ENCODE data around the gene SCNN1A.

Gene SCNN1A

GRCh38 chr12:6337958-6338433 is 37.4 kb downstream of the SCNN1A start:
- ATAC-seq, result no peak
- TF ChIP-seq ZNF8 (CRISPR knock-in tag; IDR thresholded peaks at IDR 0.05), result no peak
- no peak for TF ChIP-seq ZNF565 (CRISPR knock-in tag; conservative IDR thresholded peaks at IDR 0.05; ENCODE audit: low read depth)
- TF ChIP-seq TSHZ2 (CRISPR knock-in tag; IDR thresholded peaks at IDR 0.05), result no peak
- TF ChIP-seq ISL1 (CRISPR knock-in tag; IDR thresholded peaks at IDR 0.05), result no peak
- no peak for TF ChIP-seq ZC3H10 (CRISPR knock-in tag; IDR thresholded peaks at IDR 0.05)
- no peak for TF ChIP-seq ZFP30 (CRISPR knock-in tag; IDR thresholded peaks at IDR 0.05)
- no peak for TF ChIP-seq PPARA (CRISPR knock-in tag; IDR thresholded peaks at IDR 0.05; ENCODE audit: borderline replicate concordance)
- no peak for TF ChIP-seq RARB (CRISPR knock-in tag; IDR thresholded peaks at IDR 0.05)
- no peak for TF ChIP-seq CREB5 (CRISPR knock-in tag; IDR thresholded peaks at IDR 0.05; ENCODE audit: low read depth)
- TF ChIP-seq CSRNP3 (CRISPR knock-in tag; IDR thresholded peaks at IDR 0.05), result no peak
- no peak for TF ChIP-seq CSDC2 (CRISPR knock-in tag; IDR thresholded peaks at IDR 0.05)
- no peak for TF ChIP-seq TCF4 (CRISPR knock-in tag; IDR thresholded peaks at IDR 0.05; ENCODE audit: borderline replicate concordance)
- no peak for TF ChIP-seq OSR1 (CRISPR knock-in tag; IDR thresholded peaks at IDR 0.05)
- TF ChIP-seq PATZ1 (CRISPR knock-in tag; IDR thresholded peaks at IDR 0.05; ENCODE audit: borderline replicate concordance), result no peak
- no peak for TF ChIP-seq ARNTL (CRISPR knock-in tag; IDR thresholded peaks at IDR 0.05; ENCODE audit: borderline replicate concordance, low read depth)

- peak; percentile 0; the same call in 1 of the 3 replicates for ATAC-seq
- TF ChIP-seq RARB (CRISPR knock-in tag; IDR thresholded peaks at IDR 0.05), result no peak
- TF ChIP-seq ZFP3 (CRISPR knock-in tag; IDR thresholded peaks at IDR 0.05), result 0 out of 2 replicates have a peak, but pooled peaks have one; percentile 25
Measured at GRCh38 chr12:6336889-6337853, 38.2 kb downstream of the SCNN1A start.

GRCh38 chr12:6336079-6336888 is 39.1 kb downstream of the SCNN1A start:
- peak; percentile 81 for ATAC-seq
- TF ChIP-seq SNAI2 (CRISPR knock-in tag; IDR thresholded peaks at IDR 0.05) (no peak), TCF4 (CRISPR knock-in tag; IDR thresholded peaks at IDR 0.05; ENCODE audit: borderline replicate concordance) (no peak), ISL1 (CRISPR knock-in tag; IDR thresholded peaks at IDR 0.05) (no peak), TOX (CRISPR knock-in tag; IDR thresholded peaks at IDR 0.05; ENCODE audit: borderline replicate concordance) (no peak), TSHZ2 (CRISPR knock-in tag; IDR thresholded peaks at IDR 0.05) (no peak), BACH2 (CRISPR knock-in tag; IDR thresholded peaks at IDR 0.05; ENCODE audit: borderline replicate concordance) (no peak), PATZ1 (CRISPR knock-in tag; IDR thresholded peaks at IDR 0.05; ENCODE audit: borderline replicate concordance) (peak; percentile 79; the same call in 1 of the 2 replicates), OSR1 (CRISPR knock-in tag; IDR thresholded peaks at IDR 0.05) (no peak), CSDC2 (CRISPR knock-in tag; IDR thresholded peaks at IDR 0.05) (0 out of 2 replicates have a peak, but pooled peaks have one; percentile 57), ZFP3 (CRISPR knock-in tag; IDR thresholded peaks at IDR 0.05) (peak; percentile 40; the same call in 1 of the 2 replicates), ESRRG (CRISPR knock-in tag; IDR thresholded peaks at IDR 0.05) (no peak), ZFP30 (CRISPR knock-in tag; IDR thresholded peaks at IDR 0.05) (no peak), ZNF8 (CRISPR knock-in tag; IDR thresholded peaks at IDR 0.05) (no peak)
